Activated CD4-positive, alpha-beta T cell treated with anti-CD3 and anti-CD28 coated beads for 48 hours (primary cell): ENCODE measurements around the gene ISG20L2.
"Not testable (repeated sequence)": the region's sequence is repeated elsewhere in the genome, so short reads cannot be mapped to it uniquely, and the experiment has no call there.

Experiments
- DNase-seq: peaks from one replicate; pipeline ENCODE4 v3.0.0-alpha.2; 2020

The ISG20L2 gene, protein sequence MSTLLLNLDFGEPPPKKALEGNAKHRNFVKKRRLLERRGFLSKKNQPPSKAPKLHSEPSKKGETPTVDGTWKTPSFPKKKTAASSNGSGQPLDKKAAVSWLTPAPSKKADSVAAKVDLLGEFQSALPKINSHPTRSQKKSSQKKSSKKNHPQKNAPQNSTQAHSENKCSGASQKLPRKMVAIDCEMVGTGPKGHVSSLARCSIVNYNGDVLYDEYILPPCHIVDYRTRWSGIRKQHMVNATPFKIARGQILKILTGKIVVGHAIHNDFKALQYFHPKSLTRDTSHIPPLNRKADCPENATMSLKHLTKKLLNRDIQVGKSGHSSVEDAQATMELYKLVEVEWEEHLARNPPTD

DNA sequence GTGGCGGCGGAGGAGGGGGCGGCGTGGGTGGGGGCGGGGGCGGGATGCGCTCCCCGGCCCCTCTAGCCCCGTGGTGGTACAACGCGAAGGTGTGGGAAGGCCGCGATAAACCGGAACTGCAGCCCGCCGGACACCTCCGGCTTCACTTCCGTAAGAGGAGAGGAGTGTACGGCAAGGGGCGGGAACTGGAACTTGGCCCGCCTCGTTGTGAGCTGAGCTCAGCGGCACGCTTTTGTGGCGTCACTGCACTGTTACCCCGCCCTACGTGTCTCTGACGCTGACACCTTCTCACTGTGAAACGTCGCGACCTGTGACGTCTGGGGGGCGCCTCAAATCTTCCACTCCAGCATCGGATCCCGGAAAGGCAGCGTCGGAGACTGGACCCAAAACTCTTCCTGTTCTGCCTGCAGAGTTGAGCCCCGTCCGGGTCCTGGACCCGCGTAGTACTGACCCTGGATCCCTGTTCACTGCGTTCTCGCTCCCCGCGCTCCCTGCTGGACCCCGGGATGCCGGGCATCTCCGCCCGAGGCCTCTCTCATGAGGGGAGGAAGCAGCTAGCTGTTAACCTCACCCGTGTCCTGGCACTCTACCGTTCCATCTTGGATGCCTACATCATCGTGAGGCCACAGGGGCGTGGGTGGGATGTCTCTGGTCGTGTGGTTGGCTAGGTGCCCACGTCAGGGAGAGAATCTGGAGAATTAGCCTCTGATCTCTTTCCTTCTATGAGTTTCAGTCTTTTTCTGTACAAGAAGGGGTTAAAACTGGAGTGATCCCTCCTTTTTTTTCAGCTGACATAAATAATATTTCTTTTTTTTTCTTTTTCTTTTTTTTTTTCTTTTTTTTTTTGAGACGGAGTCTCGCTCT lies at the start of gene ISG20L2:
ISG20L2 (minus strand) TSS at position 168 of the 864 bp plus-strand sequence. CDS start 1,114 bp downstream, outside the sequence.
- DNase-seq, result peak; percentile 98

DNA sequence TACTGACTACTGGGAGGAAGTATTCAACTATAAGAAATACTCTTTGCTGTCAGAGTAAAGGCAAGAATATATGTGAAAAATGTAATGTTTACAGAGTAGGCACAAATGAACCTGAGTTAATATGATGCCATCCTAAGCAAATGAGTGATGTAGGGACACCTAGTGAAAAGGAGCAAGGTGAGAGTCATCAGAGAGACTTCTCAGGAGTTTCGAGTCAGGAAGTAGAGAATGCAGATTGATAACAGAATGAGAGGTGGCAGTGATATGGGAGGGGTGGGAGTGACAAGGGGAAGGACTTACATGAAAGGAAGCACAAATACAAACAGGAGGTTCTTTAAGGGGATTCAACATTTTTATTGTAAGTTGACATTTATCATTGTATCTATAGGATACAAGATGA lies 49.0 kb upstream of the ISG20L2 start:
- no peak for DNase-seq

DNA sequence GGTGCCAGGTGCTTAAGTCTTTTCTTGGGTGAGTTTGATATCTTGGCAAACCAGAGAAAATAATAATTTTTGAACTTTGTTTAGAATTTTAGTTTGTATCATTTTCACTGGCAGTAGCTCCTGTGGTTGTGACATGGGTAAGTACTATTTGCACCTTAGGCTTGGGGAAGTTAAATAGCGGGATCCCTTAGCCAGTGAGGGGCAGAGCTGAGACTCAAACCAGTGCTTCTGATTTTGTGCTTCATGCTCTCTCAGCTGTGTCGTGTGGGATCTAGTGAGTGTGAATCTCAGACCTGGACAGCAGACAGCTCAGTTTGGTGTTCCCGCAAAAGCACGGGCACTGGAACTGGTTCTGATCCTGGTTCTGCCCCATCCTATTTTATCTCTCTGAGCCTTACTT lies 48.4 kb upstream of the ISG20L2 start:
- no peak for DNase-seq

DNA sequence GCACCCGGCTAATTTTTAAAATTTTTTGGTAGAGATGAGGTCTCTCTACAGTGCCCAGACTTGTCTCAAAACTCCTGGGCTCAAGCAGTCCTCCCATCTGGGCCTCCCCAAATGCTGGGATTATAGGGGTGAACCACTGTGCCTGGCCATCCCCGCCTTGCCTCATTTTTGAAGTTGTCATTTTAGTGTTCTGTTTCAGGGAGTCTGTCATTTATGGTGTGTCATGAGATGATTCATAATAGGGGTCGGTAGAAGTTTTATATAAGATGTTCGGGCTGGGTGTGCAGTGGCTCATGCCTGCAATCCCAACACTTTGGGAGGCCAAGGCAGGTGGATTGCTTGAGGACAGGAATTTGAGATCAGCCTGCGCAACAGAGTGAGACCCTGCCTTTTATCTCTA lies 47.2 kb upstream of the ISG20L2 start:
- peak; percentile 24 for DNase-seq

DNA sequence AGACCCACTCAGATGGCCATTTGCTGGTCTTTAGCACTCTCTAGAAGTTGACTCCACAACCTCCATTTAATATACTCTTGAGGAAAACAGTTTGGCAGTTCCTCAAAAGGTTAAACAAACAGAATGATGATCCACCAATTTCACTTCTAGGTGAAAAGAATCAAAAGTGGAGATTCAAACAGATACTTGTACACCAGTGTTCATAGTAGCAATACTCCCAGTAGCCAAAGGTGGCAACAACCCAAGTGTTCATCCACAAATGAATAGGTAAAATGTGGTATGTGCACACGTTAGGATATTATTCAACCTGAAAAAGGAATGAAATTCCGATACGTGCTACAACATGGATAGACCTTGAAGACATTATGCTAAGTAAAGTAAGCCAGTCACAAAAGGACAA lies 45.0 kb upstream of the ISG20L2 start:
- DNase-seq, result no peak

DNA sequence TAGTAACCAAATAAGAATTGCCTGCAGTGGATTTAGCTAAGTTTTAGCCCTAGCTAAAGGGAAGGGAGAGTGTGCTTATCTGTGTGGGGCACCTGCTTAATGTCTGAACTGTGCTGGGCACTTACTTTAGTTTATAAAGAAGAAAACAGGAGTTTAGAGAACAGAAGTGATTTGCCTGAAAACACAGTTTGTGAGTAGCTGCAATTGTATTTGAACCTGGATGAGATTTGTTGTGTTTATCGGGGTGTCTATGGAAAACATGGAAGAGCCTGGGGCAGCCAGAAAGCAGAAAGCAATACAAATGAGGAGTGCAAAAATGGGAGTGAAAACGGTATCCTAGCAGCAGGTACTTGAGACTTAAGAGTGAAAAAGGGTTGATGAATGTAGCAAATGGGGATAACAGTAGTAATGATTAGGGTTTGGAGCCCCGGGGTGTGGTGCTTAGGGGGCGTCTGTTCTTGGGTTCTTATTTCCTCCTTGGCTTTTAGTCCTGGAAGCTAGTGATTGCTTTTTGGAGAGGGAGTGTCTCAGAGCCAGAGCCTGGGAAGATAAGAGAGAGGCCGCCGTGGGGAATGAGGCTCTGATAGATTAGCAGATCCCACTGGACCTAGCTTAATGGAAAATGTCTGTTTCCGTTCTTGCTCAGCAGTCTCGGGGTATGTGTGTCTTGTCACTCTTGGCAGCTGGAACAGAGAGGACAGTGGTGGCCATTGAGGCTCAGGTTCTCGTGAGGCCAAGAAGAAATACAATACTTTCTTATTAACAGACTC lies 44.3 kb upstream of the ISG20L2 start:
- DNase-seq, result no peak

DNA sequence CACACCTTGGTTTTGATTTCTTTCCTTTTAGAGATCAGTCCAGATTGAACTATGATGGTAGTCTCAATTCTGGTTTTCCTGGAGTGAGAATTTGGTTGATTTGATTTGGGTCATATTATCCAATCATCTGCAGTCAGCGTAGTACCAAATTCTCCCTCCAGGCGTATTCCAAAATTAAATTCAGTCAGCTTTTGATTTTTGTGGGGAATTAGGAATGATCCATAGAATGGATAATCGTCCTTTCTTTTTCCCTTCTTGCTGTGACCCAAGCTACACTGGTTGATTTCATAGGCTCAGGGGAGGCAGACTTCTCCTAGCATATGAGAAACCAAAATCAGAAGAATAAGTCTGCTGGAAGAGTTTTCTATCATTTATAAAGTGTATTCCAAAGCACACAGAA lies 43.7 kb upstream of the ISG20L2 start:
- no peak for DNase-seq

DNA sequence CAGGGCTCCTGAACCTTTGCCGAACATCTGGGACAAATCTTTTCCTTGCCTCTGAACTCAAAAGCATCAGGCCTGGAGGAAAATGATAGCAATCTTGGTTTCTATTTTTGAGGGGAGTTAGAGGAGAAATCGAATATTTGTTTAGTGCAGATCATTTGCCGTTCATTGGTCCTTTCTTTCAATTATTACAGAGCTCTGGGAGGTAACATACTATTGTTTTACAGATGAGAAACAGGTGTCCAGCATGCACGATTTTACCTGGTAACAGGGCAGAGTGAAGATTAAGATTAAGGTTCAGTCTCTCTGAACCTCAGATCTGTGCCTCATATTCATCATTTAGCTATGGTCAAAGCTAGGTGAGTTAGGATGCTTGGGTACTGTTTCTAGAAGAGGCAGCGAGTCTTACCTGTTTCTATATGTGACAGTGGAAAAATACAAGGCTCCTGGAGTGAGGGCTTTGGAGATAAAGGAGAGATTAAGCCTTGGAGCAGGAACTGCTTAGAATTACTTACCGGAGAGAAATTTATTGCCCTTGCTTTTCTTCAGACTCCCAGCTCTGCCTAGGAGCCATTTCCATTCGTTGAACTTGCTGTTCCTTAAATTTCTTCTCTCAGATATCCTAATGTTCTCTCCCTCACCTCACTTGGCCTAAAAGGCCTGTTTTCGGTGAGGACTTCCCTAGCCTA lies 40.2 kb upstream of the ISG20L2 start:
- DNase-seq, result no peak

DNA sequence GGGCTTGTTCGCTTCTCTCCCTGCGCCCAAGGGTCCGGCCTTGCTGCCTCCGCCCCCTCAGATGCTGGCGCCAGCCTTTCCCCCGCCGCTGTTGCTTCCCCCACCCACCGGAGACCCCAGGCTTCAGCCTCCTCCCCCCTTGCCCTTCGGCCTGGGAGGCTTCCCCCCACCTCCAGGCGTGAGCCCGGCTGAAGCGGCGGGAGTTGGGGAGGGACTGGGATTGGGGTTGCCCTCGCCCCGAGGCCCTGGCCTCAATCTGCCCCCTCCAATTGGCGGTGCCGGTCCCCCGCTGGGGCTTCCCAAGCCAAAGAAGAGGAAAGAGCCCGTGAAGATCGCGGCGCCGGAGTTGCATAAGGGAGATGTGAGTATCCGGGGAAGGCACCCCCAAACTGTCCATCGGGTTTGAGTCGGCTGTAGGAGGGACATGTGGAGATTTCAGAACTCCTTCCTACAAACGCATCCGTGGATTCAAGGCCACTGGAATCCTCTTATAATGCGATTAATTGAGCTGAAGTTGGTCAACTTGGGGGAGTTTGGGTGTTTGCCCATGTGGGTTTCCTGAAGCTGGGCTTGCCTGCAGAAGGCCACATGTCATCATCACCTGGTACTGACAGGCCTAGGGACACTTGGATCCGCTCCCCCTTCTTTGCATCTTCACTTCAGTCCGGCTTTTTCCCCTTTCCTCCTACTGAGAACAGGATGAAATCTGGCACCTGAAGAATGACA lies 39.5 kb upstream of the ISG20L2 start:
- peak; percentile 42 for DNase-seq

DNA sequence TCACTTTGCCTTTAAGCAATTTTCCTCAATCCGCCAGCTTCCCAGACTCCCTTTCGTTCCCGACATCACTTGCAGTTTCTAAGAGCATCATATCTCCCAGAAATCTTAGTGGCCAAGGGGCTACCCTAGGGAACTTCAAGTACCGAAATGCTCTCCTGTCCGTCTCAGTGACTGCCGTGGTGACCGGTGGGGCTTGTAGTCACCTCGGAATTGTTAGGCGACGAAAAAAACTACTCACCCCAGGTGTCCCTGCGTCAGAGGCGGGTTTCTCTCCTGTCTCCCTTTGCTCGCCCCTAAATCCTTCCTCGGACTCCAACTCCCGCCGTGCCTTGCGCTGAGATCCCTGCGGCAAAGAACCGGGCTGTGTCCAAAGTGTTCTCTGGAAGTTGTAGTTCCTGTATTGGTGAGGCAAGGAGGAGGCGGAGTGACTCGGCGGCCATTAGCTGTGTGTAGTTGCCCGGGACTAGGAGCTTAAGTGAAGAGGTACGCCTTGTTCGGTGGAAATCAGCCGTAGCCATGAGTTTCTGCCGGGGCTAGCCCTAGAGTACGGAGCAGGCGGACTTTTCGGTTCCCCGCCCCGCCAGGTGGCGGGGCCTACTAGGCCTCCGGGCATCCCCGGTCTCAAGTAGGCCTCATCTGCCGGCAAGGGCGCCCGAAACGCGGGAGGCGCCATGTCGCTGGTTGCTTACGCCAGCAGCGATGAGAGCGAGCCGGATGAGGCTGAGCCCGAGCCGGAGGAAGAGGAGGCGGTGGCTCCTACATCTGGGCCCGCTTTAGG lies 38.7 kb upstream of the ISG20L2 start, which contains the start of gene PRCC:
PRCC (plus strand) TSS at position 435 of the 778 bp plus-strand sequence; CDS start at position 672, 237 bp downstream.
- peak; percentile 97 for DNase-seq

DNA sequence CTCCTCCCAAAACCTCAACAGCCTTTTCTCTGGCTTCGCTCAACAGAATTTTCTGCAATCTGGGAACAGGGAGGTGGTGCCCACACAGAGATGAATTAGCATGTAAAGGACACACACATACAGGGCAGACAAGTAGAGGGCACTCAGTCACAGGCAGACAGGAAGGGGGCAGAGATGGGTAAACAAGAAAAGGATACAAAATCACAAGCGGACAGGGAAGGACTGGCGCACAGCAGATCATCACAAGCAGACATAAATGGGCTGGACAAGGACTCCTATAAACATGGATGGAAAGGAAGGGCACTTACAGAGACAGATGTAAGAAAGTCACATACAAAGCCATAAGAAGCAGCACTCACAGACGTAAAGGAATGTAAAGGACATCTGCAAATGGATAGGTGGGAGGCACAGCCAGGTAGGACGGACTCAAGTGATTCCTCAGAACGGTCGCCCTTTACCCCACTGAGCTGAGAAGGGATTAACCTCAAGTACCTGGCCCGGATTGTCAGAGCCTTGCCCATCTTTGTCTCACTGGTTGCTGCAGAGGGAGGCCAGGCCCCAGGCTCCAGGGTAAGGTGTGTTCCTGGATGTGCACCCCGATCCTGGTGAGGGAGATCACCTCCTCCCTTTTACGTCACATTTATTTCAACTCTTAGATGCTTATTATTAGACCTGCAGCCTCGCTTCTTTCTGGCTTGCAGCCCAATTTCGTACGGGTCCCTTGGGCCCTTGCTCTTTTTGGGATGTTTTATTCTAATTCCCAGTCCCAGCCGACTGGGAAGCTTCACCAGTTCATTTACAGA lies 37.9 kb upstream of the ISG20L2 start:
- DNase-seq, result peak; percentile 35

DNA sequence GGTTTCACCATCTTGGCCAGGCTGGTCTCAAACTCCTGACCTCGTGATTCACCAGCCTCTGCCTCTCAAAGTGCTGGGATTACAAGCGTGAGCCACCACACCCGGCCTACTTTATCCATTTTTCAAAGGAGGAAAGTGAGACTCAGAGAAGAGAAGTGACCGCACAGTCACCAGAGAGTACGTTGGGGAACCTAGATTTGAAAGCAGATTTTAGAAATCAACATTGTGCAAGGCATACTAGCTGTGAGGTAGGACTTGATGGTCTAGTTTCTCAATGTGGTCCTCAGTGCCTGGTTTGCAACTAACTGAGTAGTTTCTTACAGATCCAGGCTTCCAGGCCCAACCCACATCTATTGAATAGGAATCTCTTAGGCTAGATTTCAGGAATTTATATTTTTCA lies 37.1 kb upstream of the ISG20L2 start:
- DNase-seq, result no peak

DNA sequence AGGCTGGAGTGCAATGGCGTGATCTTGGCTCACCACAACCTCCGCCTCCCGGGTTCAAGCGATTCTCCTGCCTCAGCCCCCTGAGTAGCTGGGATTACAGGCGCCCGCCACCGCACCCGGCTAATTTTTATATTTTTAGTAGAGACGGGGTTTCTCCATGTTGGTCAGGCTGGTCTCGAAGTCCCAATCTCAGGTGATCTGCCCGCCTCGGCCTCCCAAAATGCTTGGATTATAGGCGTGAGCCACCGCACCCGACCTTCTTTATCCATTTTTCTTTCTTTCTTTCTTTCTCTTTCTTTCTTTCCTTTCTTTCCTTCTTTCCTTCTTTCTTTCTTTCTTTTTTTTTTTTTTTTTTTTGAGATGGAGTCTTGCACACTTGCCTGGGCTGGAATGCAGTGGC lies 36.6 kb upstream of the ISG20L2 start:
- not testable (repeated sequence) for DNase-seq

DNA sequence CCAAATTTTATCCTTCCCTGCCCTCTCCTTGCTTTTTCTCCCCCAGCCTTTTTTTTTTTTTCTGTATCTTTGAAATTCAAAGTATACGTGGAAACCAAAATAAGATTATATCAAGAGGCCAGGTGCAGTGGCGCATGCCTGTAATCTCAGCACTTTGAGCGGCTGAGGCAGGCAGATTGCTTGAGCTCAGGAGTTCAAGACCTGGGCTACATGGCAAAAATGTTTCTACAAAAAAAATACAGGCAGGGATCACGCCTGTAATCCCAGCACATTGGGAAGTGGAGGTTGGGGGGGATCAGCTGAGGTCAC lies 32.2 kb upstream of the ISG20L2 start:
- DNase-seq, result no peak

DNA sequence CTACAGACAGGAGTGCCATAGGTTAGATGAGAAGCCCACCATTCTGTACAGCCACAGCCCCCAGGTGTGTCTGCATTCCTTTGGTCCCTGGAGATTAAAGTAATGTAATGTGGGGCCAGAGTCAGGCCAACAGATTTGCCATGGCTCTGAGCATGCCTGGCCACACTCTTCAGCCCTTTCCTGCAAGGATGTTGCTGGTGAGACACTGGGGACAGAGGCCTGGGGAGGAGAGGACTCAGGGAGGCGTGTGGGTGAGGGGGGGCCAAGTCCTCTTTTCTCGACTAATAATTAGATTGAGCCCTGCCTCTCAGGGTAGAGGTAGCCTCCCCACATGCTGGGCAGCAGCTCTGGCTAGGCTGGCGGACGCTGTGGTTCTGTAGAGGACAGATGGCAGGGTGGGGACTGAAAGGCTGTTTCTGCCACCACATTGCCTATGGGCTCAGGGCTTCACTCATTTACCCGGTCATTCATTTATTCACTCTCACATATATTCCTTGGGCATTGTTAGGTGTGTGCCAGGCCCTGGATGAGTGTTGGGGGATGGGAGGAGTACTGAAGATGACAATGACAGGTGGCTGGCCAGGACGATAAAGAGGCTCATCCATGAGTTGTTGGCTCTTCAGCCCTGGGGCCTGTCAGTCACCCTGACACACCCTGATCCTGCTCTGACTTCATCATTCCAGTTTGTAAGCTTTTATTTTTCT lies 31.7 kb upstream of the ISG20L2 start:
- DNase-seq, result no peak

DNA sequence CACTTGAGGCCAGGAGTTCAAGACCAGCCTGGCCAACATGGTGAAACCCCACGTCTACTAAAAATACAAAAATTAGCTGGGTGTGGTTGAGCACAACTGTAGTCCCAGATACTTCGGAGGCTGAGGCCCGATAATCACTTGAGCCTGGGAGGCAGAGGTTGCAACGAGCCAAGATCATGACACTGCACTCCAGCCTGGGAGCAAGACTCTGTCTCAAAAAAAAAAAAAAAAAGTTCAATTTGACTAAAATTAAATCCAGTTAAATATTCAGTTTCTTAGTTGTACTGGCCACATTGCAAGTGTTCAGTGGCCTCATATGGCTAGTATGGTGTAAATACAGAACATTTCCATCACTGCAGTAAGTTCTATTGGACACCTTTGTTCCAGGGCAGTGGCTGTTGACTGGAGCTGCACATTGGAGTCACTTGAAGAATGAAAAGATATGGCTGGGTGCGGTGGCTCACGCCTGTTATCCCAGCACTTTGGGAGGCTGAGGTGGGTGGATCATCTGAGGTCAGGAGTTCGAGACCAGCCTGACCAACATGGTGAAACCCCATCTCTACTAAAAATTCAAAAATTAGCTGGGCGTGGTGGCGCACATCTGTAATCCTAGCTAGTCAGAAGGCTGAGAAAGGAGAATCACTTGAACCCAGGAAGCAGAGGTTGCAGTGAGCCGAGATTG lies 29.1 kb upstream of the ISG20L2 start:
- DNase-seq, result not testable (repeated sequence)

DNA sequence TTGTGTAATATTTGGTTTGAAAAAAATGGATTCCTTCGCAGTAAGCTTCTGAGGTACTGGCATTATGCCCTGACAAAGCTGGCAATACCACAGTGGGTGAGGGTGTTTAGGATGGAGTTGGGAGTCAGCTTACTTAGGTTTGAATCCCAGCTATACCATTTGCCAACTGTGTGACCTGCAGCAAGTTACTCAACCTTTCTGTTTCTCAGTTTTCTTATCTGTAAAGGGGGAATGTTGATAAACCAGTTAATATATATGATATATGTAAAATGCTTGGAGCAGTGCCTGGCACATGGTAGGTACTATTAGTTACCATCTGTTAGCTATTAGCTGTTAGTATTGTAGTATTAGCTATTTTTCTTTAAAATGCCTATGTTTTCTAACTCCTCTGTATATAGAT lies 27.8 kb upstream of the ISG20L2 start:
- DNase-seq, result no peak

DNA sequence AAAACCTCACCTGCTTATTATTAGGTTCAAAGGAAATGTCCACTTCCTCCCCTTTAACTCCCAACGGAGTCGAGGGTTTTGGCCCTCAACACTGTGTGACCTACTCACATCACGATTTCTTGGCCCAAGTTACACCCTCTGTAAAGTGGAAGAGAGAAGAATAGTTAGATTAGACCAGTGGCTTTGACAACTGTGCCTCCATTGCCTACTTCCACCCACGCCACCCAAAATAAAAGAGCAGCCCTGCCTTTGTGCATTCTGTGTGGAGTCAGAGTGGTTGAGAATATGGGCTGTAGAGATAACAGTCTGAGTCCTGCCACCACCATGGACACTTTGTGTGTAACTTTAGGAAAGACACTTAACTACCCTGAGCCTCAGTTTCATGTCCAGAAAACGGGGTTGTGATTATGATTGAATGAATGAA lies 27.0 kb upstream of the ISG20L2 start:
- no peak for DNase-seq

DNA sequence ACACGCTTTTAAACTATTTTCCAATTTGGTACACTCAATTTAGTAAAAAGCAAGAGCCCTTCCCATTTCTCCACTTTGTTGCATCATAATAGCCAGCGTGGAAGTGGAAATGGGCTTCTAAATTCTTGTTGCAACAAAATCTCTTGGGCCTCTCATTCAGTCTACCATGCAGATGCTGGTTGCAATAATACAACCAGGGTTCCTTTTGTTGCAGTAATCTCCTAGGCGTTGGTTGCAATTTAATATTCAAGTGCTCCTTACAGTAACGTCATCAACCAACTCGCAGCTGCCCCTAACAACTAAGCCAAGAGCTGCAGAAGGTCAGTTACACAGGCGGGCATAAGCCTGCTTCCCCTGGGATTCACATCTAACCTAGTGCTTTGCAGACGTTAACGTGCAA lies 25.7 kb upstream of the ISG20L2 start:
- no peak for DNase-seq
